HL-60 (cell line): ENCODE measurements around the gene AP3M1.

Experiments
- DNase-seq, 2 experiments: peaks; one replicate each; pipeline ENCODE4 v3.0.0-alpha.2; 2010 to 2020; ENCODE audit warnings: low read depth in 1 of 2, low spot score in 1 of 2
- H3K27ac ChIP-seq: fragments of 250-450 bp; sonication (Bioruptor Pico); replicated peaks from 2 replicates; pipeline ENCODE4 v1.5.1; 2020; ENCODE audit warnings: mild to moderate bottlenecking, moderate library complexity
- H3K27me3 ChIP-seq: fragments of 250-450 bp; sonication (Bioruptor Pico); 2 replicates; pipeline ENCODE4 v1.5.1; 2021; ENCODE audit warnings: mild to moderate bottlenecking, moderate library complexity; ENCODE audit not compliant: insufficient read depth, poor library complexity, severe bottlenecking
- H3K4me3 ChIP-seq: replicated peaks from 2 replicates; pipeline ENCODE4 v1.5.1; 2011; ENCODE audit warnings: mild to moderate bottlenecking, control low read depth, low read length; ENCODE audit not compliant: insufficient read depth
- GABPA ChIP-seq: IDR thresholded peaks from 2 replicates; pipeline ENCODE4 v1.6.1; 2012; ENCODE audit warnings: low read depth
- POLR2AphosphoS5 ChIP-seq: IDR thresholded peaks from 2 replicates; pipeline ENCODE4 v1.6.1; 2012; ENCODE audit warnings: low read depth
- SPI1 ChIP-seq: IDR thresholded peaks from 2 replicates; pipeline ENCODE4 v1.6.1; 2012; ENCODE audit warnings: low read depth, mild to moderate bottlenecking, borderline replicate concordance
- TF ChIP-seq, protein P1 (sequence below): IDR thresholded peaks from 2 replicates; pipeline ENCODE4 v1.6.1; 2012; ENCODE audit warnings: low read depth; ENCODE audit not compliant: insufficient replicate concordance
- TF ChIP-seq, protein P2 (sequence below): IDR thresholded peaks from one replicate; pipeline ENCODE4 v1.5.1; 2011; ENCODE audit warnings: low read length, control low read depth, inconsistent platforms; ENCODE audit not compliant: insufficient read depth

Gene AP3M1

DNA sequence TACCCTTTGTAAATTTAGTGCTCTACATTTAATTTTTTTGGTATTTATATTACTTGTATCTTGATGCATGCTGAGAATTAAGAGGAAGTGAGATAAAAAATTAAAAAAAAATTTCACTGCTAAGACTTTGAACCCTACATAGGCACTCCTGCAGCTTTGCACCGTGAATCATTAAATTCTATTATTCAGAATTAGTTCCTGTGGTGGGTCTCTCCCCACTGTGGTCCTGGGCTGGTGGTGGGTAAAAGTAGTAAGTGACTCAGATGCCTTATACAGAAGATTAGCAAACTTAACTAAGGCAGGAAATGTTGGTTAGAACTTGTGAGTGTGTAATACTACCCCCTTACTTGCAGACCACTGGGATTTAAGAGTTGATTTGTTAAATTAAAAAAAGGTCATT lies 72.6 kb downstream of the AP3M1 start:
- Histone ChIP-seq H3K4me3 (no peak overlapping the region), H3K27me3 (no peaks in the 10 kb centered on the region), H3K27ac (no peak overlapping the region)
- no peak for DNase-seq
- TF ChIP-seq SPI1: peak; percentile 33; the same call in 1 of the 2 replicates
- TF ChIP-seq, protein P1, sequence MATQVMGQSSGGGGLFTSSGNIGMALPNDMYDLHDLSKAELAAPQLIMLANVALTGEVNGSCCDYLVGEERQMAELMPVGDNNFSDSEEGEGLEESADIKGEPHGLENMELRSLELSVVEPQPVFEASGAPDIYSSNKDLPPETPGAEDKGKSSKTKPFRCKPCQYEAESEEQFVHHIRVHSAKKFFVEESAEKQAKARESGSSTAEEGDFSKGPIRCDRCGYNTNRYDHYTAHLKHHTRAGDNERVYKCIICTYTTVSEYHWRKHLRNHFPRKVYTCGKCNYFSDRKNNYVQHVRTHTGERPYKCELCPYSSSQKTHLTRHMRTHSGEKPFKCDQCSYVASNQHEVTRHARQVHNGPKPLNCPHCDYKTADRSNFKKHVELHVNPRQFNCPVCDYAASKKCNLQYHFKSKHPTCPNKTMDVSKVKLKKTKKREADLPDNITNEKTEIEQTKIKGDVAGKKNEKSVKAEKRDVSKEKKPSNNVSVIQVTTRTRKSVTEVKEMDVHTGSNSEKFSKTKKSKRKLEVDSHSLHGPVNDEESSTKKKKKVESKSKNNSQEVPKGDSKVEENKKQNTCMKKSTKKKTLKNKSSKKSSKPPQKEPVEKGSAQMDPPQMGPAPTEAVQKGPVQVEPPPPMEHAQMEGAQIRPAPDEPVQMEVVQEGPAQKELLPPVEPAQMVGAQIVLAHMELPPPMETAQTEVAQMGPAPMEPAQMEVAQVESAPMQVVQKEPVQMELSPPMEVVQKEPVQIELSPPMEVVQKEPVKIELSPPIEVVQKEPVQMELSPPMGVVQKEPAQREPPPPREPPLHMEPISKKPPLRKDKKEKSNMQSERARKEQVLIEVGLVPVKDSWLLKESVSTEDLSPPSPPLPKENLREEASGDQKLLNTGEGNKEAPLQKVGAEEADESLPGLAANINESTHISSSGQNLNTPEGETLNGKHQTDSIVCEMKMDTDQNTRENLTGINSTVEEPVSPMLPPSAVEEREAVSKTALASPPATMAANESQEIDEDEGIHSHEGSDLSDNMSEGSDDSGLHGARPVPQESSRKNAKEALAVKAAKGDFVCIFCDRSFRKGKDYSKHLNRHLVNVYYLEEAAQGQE: no peak

DNA sequence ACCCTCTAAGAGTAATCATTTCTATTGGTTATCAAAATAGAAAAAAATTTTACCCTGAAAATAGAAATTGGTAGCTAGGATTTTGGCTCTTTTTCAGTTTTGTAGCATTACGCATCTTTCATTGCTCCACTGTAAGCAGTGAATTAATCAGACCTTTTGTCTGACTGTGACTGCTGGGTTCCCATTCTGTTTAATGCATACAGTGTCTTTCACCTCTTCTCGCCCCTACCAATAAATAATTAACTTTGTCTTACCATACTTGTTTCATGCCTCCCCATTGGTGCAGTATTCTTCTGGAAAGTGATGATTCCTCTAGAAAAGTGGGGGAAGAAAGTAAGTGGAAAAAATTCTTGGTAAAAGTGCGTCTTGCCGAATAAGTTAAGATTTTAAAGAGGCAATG lies 73.2 kb downstream of the AP3M1 start:
- TF ChIP-seq, protein P2, sequence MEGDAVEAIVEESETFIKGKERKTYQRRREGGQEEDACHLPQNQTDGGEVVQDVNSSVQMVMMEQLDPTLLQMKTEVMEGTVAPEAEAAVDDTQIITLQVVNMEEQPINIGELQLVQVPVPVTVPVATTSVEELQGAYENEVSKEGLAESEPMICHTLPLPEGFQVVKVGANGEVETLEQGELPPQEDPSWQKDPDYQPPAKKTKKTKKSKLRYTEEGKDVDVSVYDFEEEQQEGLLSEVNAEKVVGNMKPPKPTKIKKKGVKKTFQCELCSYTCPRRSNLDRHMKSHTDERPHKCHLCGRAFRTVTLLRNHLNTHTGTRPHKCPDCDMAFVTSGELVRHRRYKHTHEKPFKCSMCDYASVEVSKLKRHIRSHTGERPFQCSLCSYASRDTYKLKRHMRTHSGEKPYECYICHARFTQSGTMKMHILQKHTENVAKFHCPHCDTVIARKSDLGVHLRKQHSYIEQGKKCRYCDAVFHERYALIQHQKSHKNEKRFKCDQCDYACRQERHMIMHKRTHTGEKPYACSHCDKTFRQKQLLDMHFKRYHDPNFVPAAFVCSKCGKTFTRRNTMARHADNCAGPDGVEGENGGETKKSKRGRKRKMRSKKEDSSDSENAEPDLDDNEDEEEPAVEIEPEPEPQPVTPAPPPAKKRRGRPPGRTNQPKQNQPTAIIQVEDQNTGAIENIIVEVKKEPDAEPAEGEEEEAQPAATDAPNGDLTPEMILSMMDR: no peak
- TF ChIP-seq GABPA: no peak
- TF ChIP-seq SPI1: no peak
- TF ChIP-seq, protein P1: no peak
- TF ChIP-seq POLR2AphosphoS5: no peak
- DNase-seq: no peak
- no peak overlapping the region for H3K27ac ChIP-seq
- no peak overlapping the region for H3K4me3 ChIP-seq
- no peaks in the 10 kb centered on the region for H3K27me3 ChIP-seq

DNA sequence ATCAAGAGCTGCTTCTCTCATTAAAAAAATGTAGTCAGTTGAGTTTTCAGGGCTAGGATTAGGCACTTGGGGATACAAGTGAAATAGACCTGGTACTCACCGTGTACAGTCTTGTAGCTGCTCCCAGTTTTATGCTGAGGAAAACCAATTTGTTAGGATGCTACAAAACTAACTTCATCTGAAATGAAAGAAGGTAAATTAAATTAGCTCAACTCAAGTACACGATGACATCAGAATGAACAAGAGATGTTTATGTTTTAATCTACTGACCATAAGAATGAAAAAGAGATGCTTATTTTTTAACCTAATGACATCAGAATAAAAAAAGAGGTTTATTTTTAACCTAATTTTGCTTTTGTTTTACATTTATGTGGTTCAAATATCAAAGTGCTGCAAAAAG lies 73.7 kb downstream of the AP3M1 start:
- H3K27me3 ChIP-seq: no peaks in the 10 kb centered on the region
- H3K4me3 ChIP-seq: no peak overlapping the region
- TF ChIP-seq POLR2AphosphoS5: no peak
- TF ChIP-seq, protein P1: no peak
- TF ChIP-seq GABPA: no peak
- TF ChIP-seq, protein P2: no peak
- no peak for TF ChIP-seq SPI1
- H3K27ac ChIP-seq: no peak overlapping the region
- no peak for DNase-seq

DNA sequence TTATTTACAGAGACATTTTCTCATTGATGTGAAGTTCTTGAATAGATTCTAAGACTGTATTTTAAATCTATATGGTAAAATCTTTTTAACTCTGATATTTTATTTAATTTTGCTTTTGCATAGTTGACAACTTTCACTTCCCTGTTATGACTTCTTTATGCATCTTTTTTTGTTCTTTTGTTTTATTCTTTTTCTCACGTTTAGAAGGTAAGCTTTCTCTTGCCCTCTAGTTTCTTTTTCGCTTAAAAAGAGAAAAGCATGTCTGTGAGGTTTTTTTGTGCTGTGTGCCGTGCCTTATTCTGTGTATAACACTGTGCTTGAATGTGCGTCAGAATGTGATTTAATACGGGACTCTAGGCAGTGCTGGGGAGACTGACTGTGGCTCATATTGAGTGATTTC lies 74.7 kb downstream of the AP3M1 start:
- DNase-seq: no peak
- Histone ChIP-seq H3K27ac (no peak overlapping the region), H3K4me3 (no peak overlapping the region), H3K27me3 (no peaks in the 10 kb centered on the region)
- TF ChIP-seq, protein P2: no peak
- TF ChIP-seq SPI1: no peak
- TF ChIP-seq GABPA: no peak
- TF ChIP-seq, protein P1: no peak
- TF ChIP-seq POLR2AphosphoS5: no peak
